GM06990 (cell line): ENCODE data around the gene TMEM178B.

Source experiments
- DNase-seq: peaks from one replicate; pipeline ENCODE4 v3.0.0-alpha.2; 2011; ENCODE audit not compliant: insufficient read length; ENCODE audit errors: extremely low read depth
- H3K27me3 ChIP-seq: replicated peaks from 2 replicates; pipeline ENCODE4 v1.6.0; 2011; ENCODE audit warnings: low read length; ENCODE audit not compliant: control insufficient read depth, insufficient read depth
- H3K36me3 ChIP-seq: 2 replicates; pipeline ENCODE4 v1.5.1; 2011; ENCODE audit warnings: low read length; ENCODE audit not compliant: control insufficient read depth, insufficient read depth
- H3K4me3 ChIP-seq: replicated peaks from 2 replicates; pipeline ENCODE4 v1.5.1; 2011; ENCODE audit warnings: low read depth, mild to moderate bottlenecking, control low read depth, low read length
- TF ChIP-seq, protein P1 (sequence below): IDR thresholded peaks from 2 replicates; pipeline ENCODE4 v1.5.1; 2011; ENCODE audit warnings: low read length, control low read depth, mild to moderate bottlenecking, inconsistent platforms; ENCODE audit not compliant: insufficient read depth, poor library complexity, severe bottlenecking

The TMEM178B gene

GRCh38 chr7:141072548-141073172 lies 1.2 kb upstream of the TMEM178B start:
- H3K27me3 ChIP-seq, result peaks cover 4% of the 10 kb centered on the region
- no peak for DNase-seq
- TF ChIP-seq, protein P1, sequence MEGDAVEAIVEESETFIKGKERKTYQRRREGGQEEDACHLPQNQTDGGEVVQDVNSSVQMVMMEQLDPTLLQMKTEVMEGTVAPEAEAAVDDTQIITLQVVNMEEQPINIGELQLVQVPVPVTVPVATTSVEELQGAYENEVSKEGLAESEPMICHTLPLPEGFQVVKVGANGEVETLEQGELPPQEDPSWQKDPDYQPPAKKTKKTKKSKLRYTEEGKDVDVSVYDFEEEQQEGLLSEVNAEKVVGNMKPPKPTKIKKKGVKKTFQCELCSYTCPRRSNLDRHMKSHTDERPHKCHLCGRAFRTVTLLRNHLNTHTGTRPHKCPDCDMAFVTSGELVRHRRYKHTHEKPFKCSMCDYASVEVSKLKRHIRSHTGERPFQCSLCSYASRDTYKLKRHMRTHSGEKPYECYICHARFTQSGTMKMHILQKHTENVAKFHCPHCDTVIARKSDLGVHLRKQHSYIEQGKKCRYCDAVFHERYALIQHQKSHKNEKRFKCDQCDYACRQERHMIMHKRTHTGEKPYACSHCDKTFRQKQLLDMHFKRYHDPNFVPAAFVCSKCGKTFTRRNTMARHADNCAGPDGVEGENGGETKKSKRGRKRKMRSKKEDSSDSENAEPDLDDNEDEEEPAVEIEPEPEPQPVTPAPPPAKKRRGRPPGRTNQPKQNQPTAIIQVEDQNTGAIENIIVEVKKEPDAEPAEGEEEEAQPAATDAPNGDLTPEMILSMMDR, result no peak
- H3K4me3 ChIP-seq, result peak overlapping the region; percentile 59
- no peaks in the 10 kb centered on the region for H3K36me3 ChIP-seq

- TF ChIP-seq, protein P1, result no peak
- no peaks in the 10 kb centered on the region for H3K36me3 ChIP-seq
- DNase-seq, result peak; percentile 32
- H3K4me3 ChIP-seq, result peak overlapping the region; percentile 59
- peaks cover 4% of the 10 kb centered on the region for H3K27me3 ChIP-seq
These were observed 657 bp upstream of the TMEM178B start for GRCh38 chr7:141073173-141073640.

- DNase-seq, result peak; percentile 23
- TF ChIP-seq, protein P1, result no peak
- peaks cover 4% of the 10 kb centered on the region for H3K27me3 ChIP-seq
- H3K4me3 ChIP-seq, result peak overlapping the region; percentile 59
- no peaks in the 10 kb centered on the region for H3K36me3 ChIP-seq
These were observed 513 bp downstream of the TMEM178B start for GRCh38 chr7:141074162-141074991.

DNA sequence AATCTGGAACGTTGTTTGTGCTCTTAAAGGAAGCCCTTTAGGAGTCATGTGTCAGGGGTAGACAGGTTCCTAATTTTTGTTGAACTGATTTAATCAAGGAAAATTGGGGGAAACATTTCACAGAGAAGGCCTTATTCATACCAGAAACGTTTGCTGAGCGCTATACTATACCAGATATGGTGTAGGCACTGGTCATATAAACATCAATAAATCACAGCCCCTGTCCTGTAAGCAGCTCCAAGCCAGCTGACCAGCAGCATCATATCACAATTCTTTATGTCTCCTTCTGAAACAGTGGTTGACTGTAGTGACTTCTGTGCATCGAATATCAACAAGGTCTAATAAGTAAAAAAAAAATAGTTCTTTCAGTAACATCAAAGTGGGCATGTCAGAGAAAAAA lies 1.1 kb downstream of the TMEM178B start:
- H3K27me3 ChIP-seq, result peaks cover 4% of the 10 kb centered on the region
- DNase-seq, result no peak
- no peaks in the 10 kb centered on the region for H3K36me3 ChIP-seq
- TF ChIP-seq, protein P1, result no peak
- H3K4me3 ChIP-seq, result no peak overlapping the region; the same call in 1 of the 2 replicates

DNA sequence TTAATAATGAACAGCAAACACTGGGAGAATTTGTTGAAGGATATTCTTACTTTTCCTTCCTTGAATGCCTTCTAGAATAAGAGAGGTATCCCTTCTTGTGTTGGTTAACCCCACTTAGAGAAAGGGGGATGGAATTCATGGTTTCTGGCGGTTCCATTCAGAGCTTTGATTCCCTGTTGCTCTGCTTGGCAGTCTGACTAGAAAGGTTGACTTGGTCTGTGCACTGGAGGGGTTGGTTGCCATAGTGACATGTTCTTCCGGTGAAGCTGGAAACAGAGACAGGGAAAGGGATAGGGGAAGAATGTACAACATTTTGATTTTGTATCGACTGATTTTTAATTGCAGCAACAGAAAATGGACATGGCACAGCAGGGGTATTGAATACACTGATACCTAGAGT lies 2.5 kb downstream of the TMEM178B start:
- no peak for DNase-seq
- Histone ChIP-seq H3K27me3 (peaks cover 2% of the 10 kb centered on the region; the same call in 1 of the 2 replicates), H3K36me3 (no peaks in the 10 kb centered on the region), H3K4me3 (no peak overlapping the region)
- TF ChIP-seq, protein P1, result no peak
